Inferior parietal cortex (tissue), 1 donor: ENCODE measurements around the gene ATP6V0D1.

ENCODE experiments used
- DNase-seq: peaks from one replicate; pipeline ENCODE4 v3.0.0-alpha.2; 2016; ENCODE audit errors: extremely low spot score

ATP6V0D1 gene

DNA sequence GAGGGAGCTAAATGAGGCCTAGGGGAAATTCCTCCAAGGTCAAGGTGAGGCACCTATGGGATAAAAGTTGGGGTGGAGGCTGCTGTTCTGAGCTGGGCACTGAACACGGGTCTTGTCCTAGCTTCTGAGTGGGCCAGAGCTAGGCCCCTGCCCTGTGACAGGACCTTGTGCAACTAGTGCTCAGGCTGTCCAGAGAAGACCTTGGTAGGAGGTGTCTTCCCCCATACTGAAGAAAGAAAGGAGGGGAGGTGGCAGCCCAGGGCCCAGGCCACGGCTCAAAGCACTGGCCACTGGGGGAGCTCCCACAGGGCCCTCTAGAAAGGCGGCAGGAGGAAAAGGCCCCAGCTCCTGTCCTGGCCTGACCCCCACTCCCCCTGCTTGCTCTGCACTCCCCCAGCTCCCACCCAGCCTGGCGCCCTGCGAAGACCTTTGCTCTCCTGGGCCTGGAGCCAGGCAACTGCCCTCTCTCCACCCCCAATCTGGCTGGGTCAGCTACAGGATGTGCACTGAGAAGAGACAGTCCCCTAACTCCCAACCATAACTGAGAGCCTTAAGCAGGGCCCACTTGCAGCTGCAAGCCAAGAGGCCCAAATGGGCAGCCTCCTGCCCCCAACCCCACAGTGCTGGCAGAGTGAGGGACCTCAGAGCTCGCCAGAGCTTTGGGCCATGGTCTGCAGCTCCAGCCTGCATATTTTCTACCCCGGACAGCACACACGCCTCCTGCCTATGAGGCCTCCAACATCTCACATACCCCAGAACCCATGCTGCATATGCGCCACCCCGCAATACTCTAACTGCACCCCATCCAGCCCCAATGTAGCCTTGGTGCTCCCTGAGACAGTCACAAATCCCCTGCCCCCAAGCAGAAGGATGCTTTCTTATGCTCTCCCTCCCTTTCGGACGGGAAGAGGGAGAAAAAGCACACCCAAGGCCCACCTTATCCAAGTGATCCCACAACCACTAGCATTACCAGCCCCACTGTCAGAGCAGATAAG is 34.7 kb downstream of the ATP6V0D1 start:
- DNase-seq, result no peak

- no peak for DNase-seq
These were observed 35.5 kb downstream of the ATP6V0D1 start for GRCh38 chr16:67445441-67445912.

DNA sequence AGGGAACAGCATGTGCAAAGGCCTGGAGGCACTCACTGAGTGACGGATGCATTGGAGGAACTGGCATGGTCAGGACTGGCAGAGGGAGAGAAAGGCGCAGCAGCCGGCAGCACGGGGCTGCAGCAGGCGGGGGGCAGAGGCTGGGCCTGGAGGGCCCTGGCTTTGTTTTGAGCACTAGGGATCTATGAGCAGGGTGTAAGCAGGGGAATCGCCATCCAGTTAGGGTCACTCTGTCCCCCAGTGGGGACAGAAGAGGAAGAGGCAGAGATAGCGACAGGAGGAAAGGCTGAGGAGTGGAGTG is 35.9 kb downstream of the ATP6V0D1 start:
- no peak for DNase-seq

GRCh38 chr16:67444259-67445125 is 36.5 kb downstream of the ATP6V0D1 start:
- DNase-seq, result no peak

- DNase-seq, result no peak
These were observed 37.7 kb downstream of the ATP6V0D1 start for GRCh38 chr16:67443265-67443664.

DNA sequence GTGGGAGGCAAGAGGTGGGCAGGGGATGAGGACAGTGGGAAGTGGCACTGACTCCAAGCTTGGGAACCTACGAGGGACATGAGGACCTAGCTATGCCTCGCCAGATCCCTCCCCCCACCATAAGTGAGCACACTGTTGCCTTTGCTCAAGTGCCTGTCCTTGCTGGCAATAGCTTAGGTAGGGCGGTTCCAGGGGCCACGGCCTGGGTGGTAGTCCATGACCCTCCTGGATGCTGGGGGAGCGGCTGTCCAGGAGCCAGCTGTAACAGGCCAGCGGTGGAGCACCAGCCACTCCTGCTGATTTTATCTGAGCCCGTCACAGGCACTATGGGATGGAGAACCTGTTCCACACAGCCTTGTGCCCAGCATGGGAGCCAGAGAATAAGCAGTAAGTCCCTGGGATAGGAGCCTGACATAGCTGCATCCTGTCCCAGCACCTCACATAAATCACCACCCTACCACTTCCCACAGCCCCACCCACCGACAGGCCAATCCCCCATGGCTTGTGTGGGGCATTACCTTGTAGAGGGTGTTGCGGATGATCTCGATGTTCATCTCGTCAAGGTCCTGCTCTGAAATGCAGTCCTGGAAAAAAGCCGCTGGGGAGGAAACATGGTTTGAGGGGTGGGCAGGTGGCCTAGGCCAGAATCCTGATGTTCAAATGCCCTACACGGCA is 38.2 kb downstream of the ATP6V0D1 start:
- DNase-seq, result no peak

- no peak for DNase-seq
These were observed 39.0 kb downstream of the ATP6V0D1 start for GRCh38 chr16:67441907-67442306.

DNA sequence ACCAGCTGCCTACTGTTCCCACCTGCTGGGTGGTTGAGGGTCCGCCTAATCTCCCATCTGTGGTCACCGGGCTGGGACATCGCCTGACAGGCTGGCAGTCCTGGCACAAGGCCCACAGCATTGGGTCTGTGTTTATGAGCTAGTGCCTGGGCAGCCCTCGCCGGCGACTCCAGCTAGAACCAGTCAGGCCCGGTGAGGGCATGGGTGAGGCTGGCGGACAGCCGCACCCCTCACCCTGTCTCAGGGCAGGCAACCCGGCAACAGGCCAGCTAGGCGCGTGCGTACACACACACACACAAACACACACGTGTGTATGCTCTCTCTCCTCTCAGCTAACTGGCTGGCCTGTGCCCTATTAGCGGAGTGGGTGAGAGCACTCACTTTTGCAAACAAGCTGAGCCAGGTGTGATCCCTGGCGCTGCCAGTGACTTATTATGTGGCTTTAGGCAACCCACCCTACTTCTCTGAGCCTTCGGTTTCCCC is 39.6 kb downstream of the ATP6V0D1 start:
- DNase-seq, result no peak

GRCh38 chr16:67438824-67439393 is 42.0 kb downstream of the ATP6V0D1 start:
- no peak for DNase-seq

- DNase-seq, result no peak
These were observed 42.7 kb downstream of the ATP6V0D1 start for GRCh38 chr16:67438098-67438791.

DNA sequence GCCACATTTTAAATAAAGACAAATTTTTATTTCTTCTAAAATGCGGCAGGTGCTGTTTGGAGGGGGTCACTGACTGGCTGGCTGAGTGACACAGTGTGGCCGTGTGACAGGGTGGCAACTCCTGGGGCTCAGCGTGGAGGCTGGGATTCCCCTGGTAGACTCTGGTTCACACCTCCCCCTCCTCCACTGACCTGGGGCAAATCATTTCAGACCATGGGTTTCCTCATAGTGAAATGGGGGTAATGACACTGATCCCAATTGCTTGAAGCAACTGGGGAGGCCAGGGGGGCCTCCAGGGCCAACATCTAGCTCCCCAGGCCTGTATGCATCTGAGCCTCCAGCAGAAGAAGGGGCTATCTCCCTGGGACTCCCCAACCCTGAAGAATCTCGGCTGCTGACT is 43.4 kb downstream of the ATP6V0D1 start:
- no peak for DNase-seq

DNA sequence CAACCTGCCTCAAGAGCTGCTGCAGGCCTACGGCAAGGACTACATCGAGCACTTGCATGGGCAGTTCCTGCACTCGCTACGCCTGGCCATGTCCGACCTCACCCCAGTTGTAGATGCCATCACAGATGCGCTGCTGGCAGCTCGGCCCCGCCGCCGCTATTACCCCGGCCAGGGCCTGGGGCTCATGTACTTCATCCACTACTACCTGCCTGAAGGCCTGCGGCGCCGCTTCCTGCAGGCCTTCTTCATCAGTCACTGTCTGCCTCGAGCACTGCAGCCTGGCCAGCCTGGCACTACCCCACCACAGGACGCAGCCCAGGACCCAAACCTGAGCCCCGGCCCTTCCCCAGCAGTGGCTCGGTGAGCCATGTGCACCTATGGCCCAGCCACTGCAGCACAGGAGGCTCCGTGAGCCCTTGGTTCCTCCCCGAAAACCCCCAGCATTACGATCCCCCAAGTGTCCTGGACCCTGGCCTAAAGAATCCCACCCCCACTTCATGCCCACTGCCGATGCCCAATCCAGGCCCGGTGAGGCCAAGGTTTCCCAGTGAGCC is 44.2 kb downstream of the ATP6V0D1 start:
- no peak for DNase-seq

- no peak for DNase-seq
These were observed 45.2 kb downstream of the ATP6V0D1 start for GRCh38 chr16:67435758-67436164.

DNA sequence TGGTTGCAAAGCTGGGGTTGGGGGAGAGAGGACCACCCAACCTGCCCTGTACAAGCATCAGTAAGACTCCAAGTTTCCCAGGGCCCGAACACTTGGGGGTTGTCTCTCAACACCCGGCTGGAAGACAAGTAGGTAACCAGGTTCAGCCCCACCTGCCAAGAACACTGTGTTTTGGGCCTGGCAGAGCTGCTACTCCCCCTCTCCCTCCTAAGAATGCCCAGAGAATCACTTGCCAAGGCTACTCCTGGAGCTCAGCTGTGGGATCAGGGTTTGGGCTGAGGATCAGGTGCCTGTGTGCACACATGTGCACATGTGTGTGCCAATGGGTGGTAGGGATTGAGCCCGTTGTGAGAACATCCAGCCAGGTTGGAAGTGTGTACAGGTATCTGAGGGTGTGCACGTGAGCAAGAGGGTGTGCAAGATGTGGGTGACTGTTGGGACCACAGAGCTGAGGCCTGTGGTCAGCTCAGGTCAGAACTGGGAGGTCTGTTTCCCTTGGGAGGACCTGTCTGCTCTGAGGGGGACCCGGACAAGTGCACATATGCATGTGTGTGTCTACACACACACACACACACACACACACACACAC is 47.7 kb downstream of the ATP6V0D1 start:
- no peak for DNase-seq

DNA sequence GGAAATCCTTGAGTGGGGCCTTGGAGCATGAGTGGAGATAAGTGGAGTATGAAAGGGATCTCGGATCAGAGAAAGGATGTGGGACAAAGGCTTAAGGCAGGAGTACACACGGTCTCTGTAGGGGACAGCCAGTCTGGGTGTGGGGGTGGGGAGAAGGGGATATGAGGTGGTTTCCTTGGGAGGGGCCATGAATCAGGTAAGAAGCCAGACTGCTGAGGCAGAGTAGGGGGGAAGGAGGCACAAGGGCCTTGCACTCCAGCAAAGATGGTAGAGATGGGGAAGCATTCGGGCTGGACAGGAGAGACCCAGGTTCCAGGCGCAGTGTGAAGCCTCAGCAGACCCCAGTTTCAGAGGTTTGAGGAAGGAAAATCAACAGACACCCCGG is 48.5 kb downstream of the ATP6V0D1 start:
- no peak for DNase-seq

- DNase-seq, result no peak
These were observed 49.0 kb downstream of the ATP6V0D1 start for GRCh38 chr16:67431775-67432505.

DNA sequence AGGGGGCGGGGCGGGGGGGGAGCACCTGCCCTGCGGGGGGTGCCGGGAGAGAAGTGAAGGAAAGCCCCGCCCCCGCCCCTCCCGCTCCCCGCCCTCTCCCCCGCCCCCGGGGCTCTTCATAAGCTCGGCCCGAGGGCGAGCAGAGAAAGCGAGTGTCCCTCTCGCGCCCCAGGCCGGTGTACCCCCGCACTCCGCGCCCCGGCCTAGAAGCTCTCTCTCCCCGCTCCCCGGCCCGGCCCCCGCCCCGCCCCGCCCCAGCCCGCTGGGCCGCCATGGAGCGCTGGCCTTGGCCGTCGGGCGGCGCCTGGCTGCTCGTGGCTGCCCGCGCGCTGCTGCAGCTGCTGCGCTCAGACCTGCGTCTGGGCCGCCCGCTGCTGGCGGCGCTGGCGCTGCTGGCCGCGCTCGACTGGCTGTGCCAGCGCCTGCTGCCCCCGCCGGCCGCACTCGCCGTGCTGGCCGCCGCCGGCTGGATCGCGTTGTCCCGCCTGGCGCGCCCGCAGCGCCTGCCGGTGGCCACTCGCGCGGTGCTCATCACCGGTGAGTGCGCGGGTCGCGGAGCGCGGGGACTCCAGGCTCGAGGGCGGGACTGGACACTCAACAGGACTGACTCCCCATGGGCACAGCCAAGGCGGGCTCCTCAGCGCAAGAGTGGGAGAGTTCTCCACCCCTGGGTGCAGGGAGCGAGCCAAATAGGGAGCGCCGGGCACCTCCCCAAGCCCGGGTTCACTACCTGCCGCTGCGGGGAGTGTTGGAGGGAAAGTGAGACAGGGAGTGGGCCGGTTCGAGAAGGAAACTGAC is 49.8 kb downstream of the ATP6V0D1 start, which contains the start of gene HSD11B2:
HSD11B2 (plus strand) TSS at position 145 of the 798 bp plus-strand sequence; CDS start at position 273, 128 bp downstream.
- no peak for DNase-seq

- DNase-seq, result no peak
These were observed 50.4 kb downstream of the ATP6V0D1 start for GRCh38 chr16:67430504-67430976.
